K562 (cell line): Measurements from ENCODE around the gene CSNK2A1. TPM values are rescaled to one million over a fixed set of nuclear protein-coding genes. Genes with fewer than 3 reads are reported as not detected.

Experiments used
- ATAC-seq: fragments of 200-7000 bp; cut with Tn5 transposase; 3 replicates; pipeline ENCODE4 v1.9.1; 2020; ENCODE audit warnings: moderate library complexity
- BruUV-seq: library from RNA; stranded (reverse); fragments of 400-500 nt; replicated peaks from 2 replicates; lab custom pipeline; 2021; lab: Mats Ljungman, UMichigan
- CTCF ChIA-PET: fragments of 300-600 bp; formaldehyde crosslinking; extraction: SDS; loops from one replicate; lab custom pipeline; 2021; ENCODE audit warnings: low intra/inter-chr PET ratio; lab: Yijun Ruan, JAX
- POLR2A ChIA-PET: fragments of 300-600, 350-650 bp; sonication (Branson Sonifier 250); formaldehyde crosslinking; extraction: SDS; loops from one replicate; lab custom pipeline; 2021; ENCODE audit warnings: antibody characterized with exemption, inconsistent platforms; lab: Yijun Ruan, JAX
- DNase-seq, 4 experiments: peaks; one replicate each; pipeline versions ENCODE4 v3.0.0 to v3.0.0-alpha.2; 2011 to 2018; ENCODE audit warnings: low spot score in 3 of 4, mixed read lengths in 3 of 4; ENCODE audit errors: extremely low read depth in 1 of 4
- FAIRE-seq: peaks from 2 replicates; lab custom pipeline; 2011; peaks lifted over from hg19 to GRCh38; lab: Jason Lieb, UNC
- H2AFZ ChIP-seq: 2 replicates; pipeline ENCODE4 v1.6.0; 2011; ENCODE audit warnings: low read depth, low read length, control low read depth, inconsistent platforms
- H3K27ac ChIP-seq: fragments of 200-600 bp; 3 replicates; pipeline ENCODE4 v1.8.0; 2011; ENCODE audit warnings: low read depth, mild to moderate bottlenecking, control low read depth, inconsistent platforms, low read length, moderate library complexity, mixed read lengths; ENCODE audit errors: extremely low read depth
- H3K27me3 ChIP-seq, 2 experiments: fragments of 300-600 bp in 1 of 2; 2 replicates in 1 of 2; 3 replicates in 1 of 2; pipeline versions ENCODE4 v1.6.0 to v1.8.0; 2011; ENCODE audit warnings: inconsistent platforms in 2 of 2, low read length in 2 of 2, mild to moderate bottlenecking in 1 of 2, mixed read lengths in 1 of 2, moderate library complexity in 1 of 2; ENCODE audit not compliant: control insufficient read depth in 2 of 2, insufficient read depth in 2 of 2
- H3K36me3 ChIP-seq: fragments of 300-600 bp; 3 replicates; pipeline ENCODE4 v1.8.0; 2011; ENCODE audit warnings: mild to moderate bottlenecking, low read length, inconsistent platforms; ENCODE audit not compliant: control insufficient read depth, insufficient read depth
- H3K4me1 ChIP-seq, 2 experiments: fragments of 200-600 bp in 1 of 2; replicated peaks in 1 of 2; 2 replicates in 1 of 2; 3 replicates in 1 of 2; pipeline versions ENCODE4 v1.5.1 to v1.8.0; 2011; ENCODE audit warnings: inconsistent platforms in 2 of 2, low read length in 2 of 2, mild to moderate bottlenecking in 1 of 2, mixed read lengths in 1 of 2, moderate library complexity in 1 of 2; ENCODE audit not compliant: control insufficient read depth in 2 of 2, insufficient read depth in 2 of 2
- H3K4me2 ChIP-seq: 2 replicates; pipeline ENCODE4 v1.6.1; 2011; ENCODE audit warnings: low read length, control low read depth, inconsistent platforms, mixed read lengths; ENCODE audit not compliant: insufficient read depth
- H3K4me3 ChIP-seq: fragments of 200-600 bp; sonication (generic), shearing (Covaris generic); 2 replicates; pipeline ENCODE4 v1.5.1; 2016; ENCODE audit warnings: control low read depth, inconsistent platforms
- H3K79me2 ChIP-seq: fragments of 200-600 bp; 3 replicates; pipeline ENCODE4 v1.8.0; 2011; ENCODE audit warnings: low read length, inconsistent platforms; ENCODE audit not compliant: control insufficient read depth, insufficient read depth
- H3K9ac ChIP-seq, 2 experiments: 2 replicates each; pipeline versions ENCODE4 v1.6.0 to v1.6.1; 2011; ENCODE audit warnings: low read depth in 2 of 2, low read length in 2 of 2, control low read depth in 1 of 2, inconsistent platforms in 1 of 2, mild to moderate bottlenecking in 1 of 2, mixed read lengths in 1 of 2; ENCODE audit not compliant: insufficient read depth in 1 of 2
- H3K9me1 ChIP-seq: one replicate; pipeline ENCODE4 v1.6.0; 2011; ENCODE audit warnings: inconsistent platforms, mild to moderate bottlenecking, low read length, moderate library complexity; ENCODE audit not compliant: control insufficient read depth, insufficient read depth
- H3K9me3 ChIP-seq: replicated peaks from 2 replicates; pipeline ENCODE4 v1.5.1; 2011; ENCODE audit warnings: low read depth, low read length, inconsistent platforms; ENCODE audit not compliant: control insufficient read depth, insufficient read depth
- H4K20me1 ChIP-seq: replicated peaks from 2 replicates; pipeline ENCODE4 v1.6.1; 2011; ENCODE audit warnings: low read length, inconsistent platforms, mixed read lengths; ENCODE audit not compliant: control insufficient read depth, insufficient read depth
- EHMT2 ChIP-seq: fragments of 450-650 bp; IDR thresholded peaks from 2 replicates; pipeline ENCODE4 v1.6.1; 2018; ENCODE audit warnings: antibody characterized with exemption
- GABPA ChIP-seq: fragments of 200-800 bp; sonication (Bioruptor generic); conservative IDR thresholded peaks from 2 replicates; pipeline ENCODE4 v1.6.1; 2016; ENCODE audit warnings: low read depth, missing genetic modification characterization, missing compliant biosample characterization
- KDM5B ChIP-seq: fragments of 200-600 bp; sonication (generic); IDR thresholded peaks from 2 replicates; pipeline ENCODE4 v1.6.1; 2012; ENCODE audit warnings: low read depth, mild to moderate bottlenecking, moderate library complexity, low read length, control low read depth, inconsistent platforms; ENCODE audit not compliant: insufficient replicate concordance
- MBD1 ChIP-seq: fragments of 250-450 bp; sonication (Bioruptor Pico); IDR thresholded peaks from 2 replicates; pipeline ENCODE4 v1.8.0; 2022; ENCODE audit warnings: inconsistent platforms
- TCF15 ChIP-seq: fragments of 250-450 bp; sonication (Bioruptor Pico); IDR thresholded peaks from 2 replicates; pipeline ENCODE4 v1.8.0; 2022; ENCODE audit warnings: moderate library complexity, mild to moderate bottlenecking, inconsistent platforms
- YBX1 ChIP-seq: fragments of 450-650 bp; IDR thresholded peaks from 2 replicates; pipeline ENCODE4 v1.7.1; 2016; ENCODE audit warnings: mild to moderate bottlenecking
- ZBTB12 ChIP-seq: fragments of 250-450 bp; sonication (Bioruptor Pico); IDR thresholded peaks from 2 replicates; pipeline ENCODE4 v1.4.0; 2020
- ZHX1 ChIP-seq: fragments of 150-350 bp; conservative IDR thresholded peaks from 2 replicates; pipeline ENCODE4 v1.6.1; 2014; ENCODE audit warnings: low read length
- ZNF584 ChIP-seq: fragments of 200-800 bp; sonication (Bioruptor generic); IDR thresholded peaks from 2 replicates; pipeline ENCODE4 v1.6.1; 2016; ENCODE audit warnings: low read depth, mild to moderate bottlenecking, missing genetic modification characterization, missing compliant biosample characterization
- ZNF717 ChIP-seq: fragments of 250-450 bp; sonication (Bioruptor Pico); IDR thresholded peaks from 2 replicates; pipeline ENCODE4 v1.5.0; 2021
- WGBS: fragments of 100-300 bp; shearing (Covaris generic); methylation state at CpG from one replicate; pipeline ENCODE4 v1.1.6; 2016; ENCODE audit warnings: low coverage, mixed read lengths; ENCODE audit not compliant: insufficient coverage; ENCODE audit errors: missing lambda C conversion rate; 5-methylcytosine and 5-hydroxymethylcytosine counted together
- in situ Hi-C: fragments of 300-500 bp; cut with MboI; formaldehyde crosslinking; loops from 4 replicates; pipeline ENCODE4 v1.15.0; 2018; ENCODE audit warnings: inconsistent platforms, mixed read lengths
- intact Hi-C: fragments of 100-400 bp; cut with micrococcal nuclease; formaldehyde crosslinking; loops from 2 replicates; pipeline ENCODE4 v1.14.2; 2022
- polyA plus RNA-seq, 8 experiments: library from polyadenylated mRNA; depleted of rRNA in 4 of 8; stranded (reverse) in 5 of 8; unstranded in 3 of 8; fragments of >200 nt; fragmentation: Nextera tagmentation in 2 of 8; fragmentation: Illumina TruSeq in 1 of 8; extraction: Ambion mirVana in 2 of 8; extraction: Trizol in 1 of 8; gene quantifications; 2 replicates each; pipeline versions ENCODE4 v1.2.1 to v1.2.3, GENCODE V29; 2011 to 2014; ENCODE audit warnings: inconsistent platforms in 1 of 8, missing spikeins in 1 of 8
- total RNA-seq, 7 experiments: library from RNA; depleted of rRNA in 6 of 7; stranded (reverse); fragments of >200 nt in 6 of 7; fragmentation: Illumina TruSeq in 2 of 7; extraction: Trizol in 2 of 7; gene quantifications; 2 replicates each; pipeline versions ENCODE4 v1.2.1 to v1.2.3, GENCODE V29; 2011 to 2021; ENCODE audit warnings: low replicate concordance in 1 of 7

The CSNK2A1 gene
- total and polyA plus RNA-seq, 9 of the 15 experiments (the other 6 are each of a cell fraction or from before 2014, with no cell fraction given): 71.0 to 251 (median 103) TPM

GRCh38 chr20:519999-520398 lies 23.6 kb downstream of the CSNK2A1 start (continued):
- no peak for TF ChIP-seq MBD1
- TF ChIP-seq ZNF584 (CRISPR knock-in tag): no peak

- no peak for FAIRE-seq
- Histone ChIP-seq H3K4me2 (no peak overlapping the region), H3K9me3 (no peaks in the 10 kb centered on the region; the same call in 1 of the 2 replicates), H3K36me3 (peaks cover 61% of the 10 kb centered on the region; the same call in 2 of the 3 replicates), H3K27me3 (no peaks in the 10 kb centered on the region), H2AFZ (no peak overlapping the region), H3K79me2 (peaks cover 98% of the 10 kb centered on the region), H4K20me1 (peaks cover 35% of the 10 kb centered on the region), H3K4me3 (no peak overlapping the region), H3K9me1 (peaks cover 4% of the 10 kb centered on the region), H3K9ac (no peak overlapping the region), H3K27ac (no peak overlapping the region), H3K4me1 (peaks cover 3 to 15% of the 10 kb centered on the region in 2 experiments; a peak in 4 of 5 replicates)
- no peak for TF ChIP-seq GABPA (tag)
- TF ChIP-seq TCF15: no peak
- no peak for TF ChIP-seq ZNF717 (CRISPR knock-in tag)
- TF ChIP-seq KDM5B: no peak
- TF ChIP-seq ZHX1: no peak
- TF ChIP-seq ZBTB12 (CRISPR knock-in tag): no peak
- no peak for TF ChIP-seq YBX1
- no peak for TF ChIP-seq EHMT2
- in situ Hi-C loops (no loop called here), intact Hi-C loops (no loop called here)
- no peak for ATAC-seq
- WGBS: 18% methylated on average over 2 of the region's 2 CpGs
- ChIA-PET CTCF (no interaction called here), POLR2A (interaction anchor here (1.0 to 1.1 kb wide), 2 partner anchors 13 to 21 kb away, joined by 3 read pairs; no protein-coding TSS in a partner anchor)
- DNase-seq: no peak
- BruUV-seq: no TSS peak
These were observed 26.4 kb downstream of the CSNK2A1 start for GRCh38 chr20:517221-517620.
